ENCODE results near the gene FDX2. TPM values are rescaled to one million over a fixed set of nuclear protein-coding genes. Genes with fewer than 3 reads are reported as not detected.

The FDX2 gene
- total and polyA plus RNA-seq, 4 donors, result 5.8 to 18.7 (median 10.0) TPM

GRCh38 chr19:10269333-10270179, 46.3 kb downstream of the FDX2 start:
- Histone ChIP-seq H3K4me1 (ENCODE audit: control insufficient read depth in 4 of 4, insufficient read depth in 4 of 4, low read length in 3 of 4) (peaks cover 6 to 19% (median 12%) of the 10 kb centered on the region in 4 donors), H3K27ac (ENCODE audit: low read depth in 1 of 2, low read length in 2 of 2) (peak overlapping the region; percentile 95 to 97), H3K9me3 (ENCODE audit: control insufficient read depth in 4 of 4, low read length in 3 of 4) (no peaks in the 10 kb centered on the region), H3K36me3 (ENCODE audit: control insufficient read depth in 4 of 4, insufficient read depth in 3 of 4, low read depth in 1 of 4, low read length in 3 of 4) (peaks cover 0 to 2% (median 1%) of the 10 kb centered on the region in 4 donors), H3K27me3 (ENCODE audit: control insufficient read depth in 4 of 4, insufficient read depth in 4 of 4, low read length in 3 of 4) (no peaks in the 10 kb centered on the region), H3K9ac (ENCODE audit: low read depth in 1 of 2, low read length in 2 of 2) (peak overlapping the region; percentile 21 to 72), H3K4me3 (ENCODE audit: low read depth in 1 of 3, low read length in 3 of 3) (peak overlapping the region; percentile 1 to 76 (median 76))
- 7% methylated on average over 59 of the region's 59 CpGs for WGBS
- DNase-seq (ENCODE audit: low spot score), result peak; percentile 95
- peak; percentile 95 to 97 for TF ChIP-seq RAD21 (IDR thresholded peaks at IDR 0.05)
- TF ChIP-seq ATF3 (IDR thresholded peaks at IDR 0.05), result no peak
- no peak for TF ChIP-seq EGR1 (IDR thresholded peaks at IDR 0.05; ENCODE audit: low read depth in 2 of 2)
- TF ChIP-seq JUND (IDR thresholded peaks at IDR 0.05), result no peak
- no peak for TF ChIP-seq HNF4G (IDR thresholded peaks at IDR 0.05)
- no peak for TF ChIP-seq REST (IDR thresholded peaks at IDR 0.05)
- TF ChIP-seq TAF1 (conservative IDR thresholded peaks at IDR 0.05), result no peak
- peak in 1 of 2 donors; percentile 19 for TF ChIP-seq RXRA (IDR thresholded peaks at IDR 0.05)
- TF ChIP-seq MAX (IDR thresholded peaks at IDR 0.05), result no peak
- TF ChIP-seq CTCF (IDR thresholded peaks at IDR 0.05; ENCODE audit: low read depth, low read length, missing input control), result peak; percentile 89

- Histone ChIP-seq H3K4me3 (ENCODE audit: low read depth in 1 of 3, low read length in 3 of 3) (no peak overlapping the region), H3K9ac (ENCODE audit: low read depth in 1 of 2, low read length in 2 of 2) (no peak overlapping the region), H3K9me3 (ENCODE audit: control insufficient read depth in 4 of 4, low read length in 3 of 4) (no peaks in the 10 kb centered on the region), H3K4me1 (ENCODE audit: control insufficient read depth in 4 of 4, insufficient read depth in 4 of 4, low read length in 3 of 4) (peaks cover 6 to 19% (median 12%) of the 10 kb centered on the region in 4 donors), H3K27ac (ENCODE audit: low read depth in 1 of 2, low read length in 2 of 2) (no peak overlapping the region), H3K36me3 (ENCODE audit: control insufficient read depth in 4 of 4, insufficient read depth in 3 of 4, low read depth in 1 of 4, low read length in 3 of 4) (no peaks in the 10 kb centered on the region), H3K27me3 (ENCODE audit: control insufficient read depth in 4 of 4, insufficient read depth in 4 of 4, low read length in 3 of 4) (no peaks in the 10 kb centered on the region)
- WGBS, result 70% methylated on average over 6 of the region's 6 CpGs
- TF ChIP-seq GABPA (IDR thresholded peaks at IDR 0.05 in 1 of 2, conservative IDR thresholded peaks at IDR 0.05 in 1 of 2) (no peak), EGR1 (IDR thresholded peaks at IDR 0.05; ENCODE audit: low read depth in 2 of 2) (no peak), NR2F2 (IDR thresholded peaks at IDR 0.05) (peak; percentile 62), FOXA1 (IDR thresholded peaks at IDR 0.05) (no peak), HNF4G (IDR thresholded peaks at IDR 0.05) (no peak), YY1 (IDR thresholded peaks at IDR 0.05) (no peak), JUND (IDR thresholded peaks at IDR 0.05) (no peak)
- DNase-seq (ENCODE audit: low spot score), result no peak
Observed at GRCh38 chr19:10268071-10268470, 47.7 kb downstream of the FDX2 start.
